Ishikawa (cell line): ENCODE data around the gene ZNF805.

Experiments used
- CEBPB ChIP-seq: IDR thresholded peaks from 2 replicates; pipeline ENCODE4 v1.6.1; 2012
- EP300 ChIP-seq: IDR thresholded peaks from 2 replicates; pipeline ENCODE4 v1.6.1; 2012; ENCODE audit warnings: borderline replicate concordance
- FOXM1 ChIP-seq: IDR thresholded peaks from 2 replicates; pipeline ENCODE4 v1.6.1; 2012; ENCODE audit warnings: low read depth, borderline replicate concordance
- TAF1 ChIP-seq: IDR thresholded peaks from 2 replicates; pipeline ENCODE4 v1.6.1; 2012; ENCODE audit warnings: low read depth, mild to moderate bottlenecking
- TCF12 ChIP-seq: IDR thresholded peaks from 2 replicates; pipeline ENCODE4 v1.6.1; 2012; ENCODE audit warnings: low read depth
- TF ChIP-seq, protein P1 (sequence below): IDR thresholded peaks from 2 replicates; pipeline ENCODE4 v1.6.1; 2012; ENCODE audit warnings: low read depth, mild to moderate bottlenecking

DNA sequence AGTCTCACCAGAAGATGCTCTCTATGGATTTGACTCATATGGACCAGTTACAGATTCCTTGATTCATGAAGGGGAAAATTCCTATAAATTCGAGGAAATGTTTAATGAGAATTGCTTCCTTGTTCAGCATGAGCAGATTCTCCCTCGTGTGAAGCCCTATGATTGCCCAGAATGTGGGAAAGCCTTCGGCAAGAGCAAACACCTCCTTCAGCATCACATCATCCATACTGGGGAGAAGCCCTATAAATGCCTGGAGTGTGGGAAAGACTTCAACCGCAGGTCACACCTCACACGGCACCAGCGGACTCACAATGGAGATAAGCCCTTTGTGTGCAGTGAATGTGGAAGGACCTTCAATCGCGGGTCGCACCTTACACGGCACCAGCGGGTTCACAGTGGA lies 50.5 kb downstream of the ZNF805 start:
- TF ChIP-seq TCF12 (no peak), EP300 (no peak), FOXM1 (no peak), TAF1 (no peak), CEBPB (no peak)
- TF ChIP-seq, protein P1, sequence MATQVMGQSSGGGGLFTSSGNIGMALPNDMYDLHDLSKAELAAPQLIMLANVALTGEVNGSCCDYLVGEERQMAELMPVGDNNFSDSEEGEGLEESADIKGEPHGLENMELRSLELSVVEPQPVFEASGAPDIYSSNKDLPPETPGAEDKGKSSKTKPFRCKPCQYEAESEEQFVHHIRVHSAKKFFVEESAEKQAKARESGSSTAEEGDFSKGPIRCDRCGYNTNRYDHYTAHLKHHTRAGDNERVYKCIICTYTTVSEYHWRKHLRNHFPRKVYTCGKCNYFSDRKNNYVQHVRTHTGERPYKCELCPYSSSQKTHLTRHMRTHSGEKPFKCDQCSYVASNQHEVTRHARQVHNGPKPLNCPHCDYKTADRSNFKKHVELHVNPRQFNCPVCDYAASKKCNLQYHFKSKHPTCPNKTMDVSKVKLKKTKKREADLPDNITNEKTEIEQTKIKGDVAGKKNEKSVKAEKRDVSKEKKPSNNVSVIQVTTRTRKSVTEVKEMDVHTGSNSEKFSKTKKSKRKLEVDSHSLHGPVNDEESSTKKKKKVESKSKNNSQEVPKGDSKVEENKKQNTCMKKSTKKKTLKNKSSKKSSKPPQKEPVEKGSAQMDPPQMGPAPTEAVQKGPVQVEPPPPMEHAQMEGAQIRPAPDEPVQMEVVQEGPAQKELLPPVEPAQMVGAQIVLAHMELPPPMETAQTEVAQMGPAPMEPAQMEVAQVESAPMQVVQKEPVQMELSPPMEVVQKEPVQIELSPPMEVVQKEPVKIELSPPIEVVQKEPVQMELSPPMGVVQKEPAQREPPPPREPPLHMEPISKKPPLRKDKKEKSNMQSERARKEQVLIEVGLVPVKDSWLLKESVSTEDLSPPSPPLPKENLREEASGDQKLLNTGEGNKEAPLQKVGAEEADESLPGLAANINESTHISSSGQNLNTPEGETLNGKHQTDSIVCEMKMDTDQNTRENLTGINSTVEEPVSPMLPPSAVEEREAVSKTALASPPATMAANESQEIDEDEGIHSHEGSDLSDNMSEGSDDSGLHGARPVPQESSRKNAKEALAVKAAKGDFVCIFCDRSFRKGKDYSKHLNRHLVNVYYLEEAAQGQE, result no peak
